ENCODE results near the gene RDX. TPM values are rescaled to one million over a fixed set of nuclear protein-coding genes. Genes with fewer than 3 reads are reported as not detected.
A peak's percentile ranks its signal among the peaks of the same experiment; 100 is the strongest.

Gene RDX
- total and polyA plus RNA-seq, 4 donors = 126 to 185 (median 155) TPM

DNA sequence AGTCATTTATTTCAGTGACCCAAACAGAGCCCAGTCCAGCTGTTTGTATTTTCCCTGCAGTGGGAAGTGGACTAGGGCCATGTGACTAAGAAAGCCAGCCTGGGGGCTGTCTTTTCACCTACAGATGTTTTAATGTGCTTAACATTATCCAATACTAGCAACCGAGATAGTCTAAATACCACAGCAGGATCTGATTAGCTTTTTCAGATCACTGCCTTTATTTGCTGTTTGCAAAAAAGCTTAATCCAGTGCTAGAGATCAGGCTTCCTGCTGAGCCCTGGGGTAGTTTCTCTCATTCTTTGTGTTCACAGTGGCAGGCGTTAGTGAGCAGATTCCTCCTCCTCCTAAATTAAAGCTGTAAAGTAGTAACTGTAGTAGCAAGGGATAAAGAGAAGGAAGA lies 168.3 kb downstream of the RDX start:
- Histone ChIP-seq H3K9me3 (ENCODE audit: control insufficient read depth, insufficient read depth, low read length) (no peaks in the 10 kb centered on the region), H3K27me3 (ENCODE audit: control insufficient read depth, insufficient read depth, low read length) (no peaks in the 10 kb centered on the region), H3K4me3 (ENCODE audit: low read depth, low read length) (no peak overlapping the region), H3K4me1 (ENCODE audit: control insufficient read depth, insufficient read depth, low read length) (no peaks in the 10 kb centered on the region), H3K27ac (ENCODE audit: low read depth, low read length) (peak overlapping the region; percentile 43), H3K36me3 (ENCODE audit: control insufficient read depth, insufficient read depth, low read length) (no peaks in the 10 kb centered on the region)
- WGBS (ENCODE audit: insufficient coverage) = 0% methylated on average over 1 of the region's 2 CpGs
- DNase-seq (ENCODE audit: low read depth in 4 of 6, low spot score in 6 of 6) = peak in 2 of 6 donors; percentile 51 to 85

GRCh38 chr11:110126936-110127335 lies 169.5 kb downstream of the RDX start:
- 83% methylated on average over 2 of the region's 4 CpGs for WGBS (ENCODE audit: insufficient coverage)
- no peaks in the 10 kb centered on the region for H3K4me1 ChIP-seq (ENCODE audit: control insufficient read depth, insufficient read depth, low read length)
- no peaks in the 10 kb centered on the region for H3K9me3 ChIP-seq (ENCODE audit: control insufficient read depth, insufficient read depth, low read length)
- no peak overlapping the region for H3K27ac ChIP-seq (ENCODE audit: low read depth, low read length)
- H3K4me3 ChIP-seq (ENCODE audit: low read depth, low read length) = no peak overlapping the region
- H3K27me3 ChIP-seq (ENCODE audit: control insufficient read depth, insufficient read depth, low read length) = no peaks in the 10 kb centered on the region
- no peak for DNase-seq (ENCODE audit: low read depth in 4 of 6, low spot score in 6 of 6)
- no peaks in the 10 kb centered on the region for H3K36me3 ChIP-seq (ENCODE audit: control insufficient read depth, insufficient read depth, low read length)

DNA sequence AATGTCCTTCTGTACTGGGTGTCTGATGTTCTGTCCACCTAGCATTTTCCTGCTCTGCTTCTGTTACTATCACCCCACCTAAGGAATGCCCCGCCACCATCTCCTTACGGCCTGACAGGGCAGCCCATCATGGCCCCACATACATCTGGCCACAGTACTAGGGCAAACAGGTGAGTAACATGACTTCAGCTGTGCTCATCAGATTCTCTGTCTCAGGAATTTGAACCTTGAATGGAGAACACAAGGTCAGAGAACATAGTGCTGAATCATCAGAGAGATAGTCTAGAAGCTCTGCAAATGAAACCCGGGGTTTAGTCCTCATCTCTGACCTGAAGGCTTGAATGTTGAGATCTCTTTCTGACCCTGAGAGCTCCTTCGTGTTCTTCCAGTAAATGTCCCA lies 170.8 kb downstream of the RDX start:
- H3K9me3 ChIP-seq (ENCODE audit: control insufficient read depth, insufficient read depth, low read length) = no peaks in the 10 kb centered on the region
- no peaks in the 10 kb centered on the region for H3K36me3 ChIP-seq (ENCODE audit: control insufficient read depth, insufficient read depth, low read length)
- DNase-seq (ENCODE audit: low read depth in 4 of 6, low spot score in 6 of 6) = no peak
- no peaks in the 10 kb centered on the region for H3K27me3 ChIP-seq (ENCODE audit: control insufficient read depth, insufficient read depth, low read length)
- no peak overlapping the region for H3K27ac ChIP-seq (ENCODE audit: low read depth, low read length)
- no peak overlapping the region for H3K4me3 ChIP-seq (ENCODE audit: low read depth, low read length)
- H3K4me1 ChIP-seq (ENCODE audit: control insufficient read depth, insufficient read depth, low read length) = no peaks in the 10 kb centered on the region
- 91% methylated on average over 3 of the region's 4 CpGs for WGBS (ENCODE audit: insufficient coverage)

Other genes starting within 250 kb of the RDX start
- gene ZC3H12C, start 203.2 kb downstream of the RDX start, total RNA-seq = 10 to 100 TPM; 14.2 to 16.6 TPM
- gene ZC3H12C, start 203.2 kb downstream of the RDX start, polyA plus RNA-seq (ENCODE audit: insufficient read length in 2 of 2) = 10 to 100 TPM in 1 of 2 donors, 1 to 10 TPM in 1; 6.8 to 10.4 TPM
- gene FDX1, start 133.3 kb upstream of the RDX start, total RNA-seq = 10 to 100 TPM; 10.6 to 15.5 TPM
- gene FDX1, start 133.3 kb upstream of the RDX start, polyA plus RNA-seq (ENCODE audit: insufficient read length in 2 of 2) = 10 to 100 TPM; 11.9 to 15.0 TPM